ENCODE results near the gene AMDHD1.

The AMDHD1 gene

GRCh38 chr12:95997276-95997675 is 54.1 kb downstream of the AMDHD1 start:
- Mint-ChIP-seq H3K36me3 (ENCODE audit: low read depth) (peaks cover 11% of the 10 kb centered on the region), H3K9me3 (no peaks in the 10 kb centered on the region), H3K27ac (no peak overlapping the region), H3K4me1 (ENCODE audit: low read depth) (peaks cover 3% of the 10 kb centered on the region), H3K4me3 (no peak overlapping the region), H3K27me3 (no peaks in the 10 kb centered on the region)

- Mint-ChIP-seq H3K27ac (no peak overlapping the region), H3K27me3 (no peaks in the 10 kb centered on the region), H3K4me3 (no peak overlapping the region), H3K9me3 (no peaks in the 10 kb centered on the region), H3K36me3 (ENCODE audit: low read depth) (peaks cover 18% of the 10 kb centered on the region), H3K4me1 (ENCODE audit: low read depth) (peaks cover 3% of the 10 kb centered on the region)
These were observed 54.9 kb downstream of the AMDHD1 start for GRCh38 chr12:95997911-95998510.

GRCh38 chr12:95998611-95999286 is 55.6 kb downstream of the AMDHD1 start:
- Mint-ChIP-seq H3K27ac (no peak overlapping the region), H3K4me3 (no peak overlapping the region), H3K4me1 (ENCODE audit: low read depth) (peaks cover 3% of the 10 kb centered on the region), H3K9me3 (no peaks in the 10 kb centered on the region), H3K36me3 (ENCODE audit: low read depth) (peaks cover 19% of the 10 kb centered on the region), H3K27me3 (no peaks in the 10 kb centered on the region)

- H3K9me3 Mint-ChIP-seq, result no peaks in the 10 kb centered on the region
- H3K4me3 Mint-ChIP-seq, result no peak overlapping the region
- no peak overlapping the region for H3K27ac Mint-ChIP-seq
- peaks cover 20% of the 10 kb centered on the region for H3K36me3 Mint-ChIP-seq (ENCODE audit: low read depth)
- no peaks in the 10 kb centered on the region for H3K27me3 Mint-ChIP-seq
- H3K4me1 Mint-ChIP-seq (ENCODE audit: low read depth), result peaks cover 3% of the 10 kb centered on the region
These were observed 56.4 kb downstream of the AMDHD1 start for GRCh38 chr12:95999484-95999883.

- H3K27me3 Mint-ChIP-seq, result no peaks in the 10 kb centered on the region
- peaks cover 3% of the 10 kb centered on the region for H3K4me1 Mint-ChIP-seq (ENCODE audit: low read depth)
- H3K27ac Mint-ChIP-seq, result no peak overlapping the region
- peaks cover 33% of the 10 kb centered on the region for H3K36me3 Mint-ChIP-seq (ENCODE audit: low read depth)
- no peak overlapping the region for H3K4me3 Mint-ChIP-seq
- H3K9me3 Mint-ChIP-seq, result no peaks in the 10 kb centered on the region
These were observed 57.7 kb downstream of the AMDHD1 start for GRCh38 chr12:96000858-96001257.

- Mint-ChIP-seq H3K27me3 (no peaks in the 10 kb centered on the region), H3K9me3 (no peaks in the 10 kb centered on the region), H3K36me3 (ENCODE audit: low read depth) (peaks cover 54% of the 10 kb centered on the region), H3K4me1 (ENCODE audit: low read depth) (no peaks in the 10 kb centered on the region), H3K27ac (no peak overlapping the region), H3K4me3 (no peak overlapping the region)
These were observed 63.6 kb downstream of the AMDHD1 start for GRCh38 chr12:96006727-96007126.

GRCh38 chr12:96007729-96008128 is 64.6 kb downstream of the AMDHD1 start:
- Mint-ChIP-seq H3K27me3 (no peaks in the 10 kb centered on the region), H3K27ac (no peak overlapping the region), H3K9me3 (no peaks in the 10 kb centered on the region), H3K36me3 (ENCODE audit: low read depth) (peaks cover 58% of the 10 kb centered on the region), H3K4me1 (ENCODE audit: low read depth) (no peaks in the 10 kb centered on the region), H3K4me3 (no peak overlapping the region)

- Mint-ChIP-seq H3K36me3 (ENCODE audit: low read depth) (peaks cover 57% of the 10 kb centered on the region), H3K27me3 (no peaks in the 10 kb centered on the region), H3K4me3 (no peak overlapping the region), H3K27ac (no peak overlapping the region), H3K9me3 (no peaks in the 10 kb centered on the region), H3K4me1 (ENCODE audit: low read depth) (no peaks in the 10 kb centered on the region)
These were observed 71.9 kb downstream of the AMDHD1 start for GRCh38 chr12:96014943-96015599.

GRCh38 chr12:96015672-96016071 is 72.5 kb downstream of the AMDHD1 start:
- Mint-ChIP-seq H3K36me3 (ENCODE audit: low read depth) (peaks cover 55% of the 10 kb centered on the region), H3K4me3 (no peak overlapping the region), H3K4me1 (ENCODE audit: low read depth) (no peaks in the 10 kb centered on the region), H3K27me3 (no peaks in the 10 kb centered on the region), H3K9me3 (no peaks in the 10 kb centered on the region), H3K27ac (no peak overlapping the region)

Data from stimulated activated naive CD8-positive, alpha-beta T cell treated with anti-CD3 and anti-CD28 coated beads, Interleukin-15, Interleukin-2, amounts not matched to agents 100 ng/mL and 50 ng/mL, for 24 hours (primary cell).